Measurements from ENCODE around the gene TSPOAP1.

The TSPOAP1 gene

GRCh38 chr17:58313815-58314705 is 14.5 kb downstream of the TSPOAP1 start:
- H3K9me3 ChIP-seq (ENCODE audit: control insufficient read depth in 2 of 2, low read length in 2 of 2), result no peaks in the 10 kb centered on the region
- H3K36me3 ChIP-seq (ENCODE audit: control insufficient read depth in 2 of 2, insufficient read depth in 2 of 2, low read length in 2 of 2), result peaks cover 0 to 4% of the 10 kb centered on the region in 2 donors
- H3K27me3 ChIP-seq (ENCODE audit: control insufficient read depth in 1 of 2, insufficient read depth in 2 of 2, low read length in 2 of 2), result no peaks in the 10 kb centered on the region
- H3K4me3 ChIP-seq (ENCODE audit: low read length in 2 of 2), result no peak overlapping the region
- no peaks in the 10 kb centered on the region for H3K4me1 ChIP-seq (ENCODE audit: control insufficient read depth, insufficient read depth, low read length)
- no peak overlapping the region for H3K27ac ChIP-seq (ENCODE audit: low read length)
- no peak overlapping the region for H3K9ac ChIP-seq (ENCODE audit: low read length in 2 of 2)

DNA sequence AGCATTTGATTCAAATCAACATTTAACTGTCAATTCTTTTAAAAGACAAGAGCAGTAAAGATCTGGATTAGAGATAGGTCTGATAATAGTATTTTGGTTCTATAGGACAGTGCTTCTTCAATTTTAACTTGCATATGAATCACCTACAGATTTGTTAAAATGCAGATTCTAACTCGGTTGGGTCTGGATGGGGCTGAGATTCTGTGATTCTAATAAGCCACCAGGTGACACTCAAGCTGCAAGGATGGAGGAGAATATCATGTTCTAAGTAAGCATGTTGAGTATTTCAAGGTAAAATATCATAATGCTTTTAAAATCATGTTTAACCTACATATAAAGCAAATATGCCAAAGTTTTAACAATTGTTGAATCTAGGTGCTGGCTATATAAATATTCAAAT is 15.8 kb downstream of the TSPOAP1 start:
- H3K36me3 ChIP-seq (ENCODE audit: control insufficient read depth in 2 of 2, insufficient read depth in 2 of 2, low read length in 2 of 2), result peaks cover 0 to 4% of the 10 kb centered on the region in 2 donors
- H3K27ac ChIP-seq (ENCODE audit: low read length), result no peak overlapping the region
- no peaks in the 10 kb centered on the region for H3K4me1 ChIP-seq (ENCODE audit: control insufficient read depth, insufficient read depth, low read length)
- H3K9ac ChIP-seq (ENCODE audit: low read length in 2 of 2), result no peak overlapping the region
- H3K27me3 ChIP-seq (ENCODE audit: control insufficient read depth in 1 of 2, insufficient read depth in 2 of 2, low read length in 2 of 2), result no peaks in the 10 kb centered on the region
- no peaks in the 10 kb centered on the region for H3K9me3 ChIP-seq (ENCODE audit: control insufficient read depth in 2 of 2, low read length in 2 of 2)
- H3K4me3 ChIP-seq (ENCODE audit: low read length in 2 of 2), result no peak overlapping the region

DNA sequence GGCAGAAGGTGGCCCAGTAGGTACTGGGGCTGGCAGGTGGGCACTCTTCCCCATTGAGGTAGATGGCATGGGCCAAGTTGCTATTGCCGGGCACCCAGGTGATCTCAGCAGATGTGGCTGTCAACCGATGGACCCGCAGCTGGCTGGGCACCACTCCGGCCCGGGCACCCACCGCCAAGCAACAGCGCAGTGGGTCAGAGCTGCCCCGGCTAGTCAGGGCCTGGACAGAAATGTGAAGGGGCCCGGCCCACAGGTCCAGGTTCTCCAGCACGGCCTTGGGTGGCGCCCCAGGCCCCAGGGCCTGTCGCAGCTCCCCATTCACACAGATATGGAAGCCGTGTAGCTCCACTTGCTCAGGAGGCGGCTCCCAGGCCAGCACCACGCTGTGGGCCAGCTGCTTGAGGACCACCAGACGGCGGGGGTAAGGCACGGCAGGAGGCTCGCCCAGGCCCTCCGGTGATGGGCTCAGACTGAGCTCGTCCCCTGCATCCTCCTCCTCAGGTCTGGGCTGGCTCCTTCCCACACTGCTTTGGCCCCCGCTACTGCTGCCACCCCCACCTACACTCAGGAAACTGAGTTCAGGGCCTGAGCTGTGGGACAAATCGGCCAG is 16.5 kb downstream of the TSPOAP1 start:
- Histone ChIP-seq H3K27me3 (ENCODE audit: control insufficient read depth in 1 of 2, insufficient read depth in 2 of 2, low read length in 2 of 2) (no peaks in the 10 kb centered on the region), H3K4me1 (ENCODE audit: control insufficient read depth, insufficient read depth, low read length) (no peaks in the 10 kb centered on the region), H3K4me3 (ENCODE audit: low read length in 2 of 2) (no peak overlapping the region), H3K9me3 (ENCODE audit: control insufficient read depth in 2 of 2, low read length in 2 of 2) (no peaks in the 10 kb centered on the region), H3K9ac (ENCODE audit: low read length in 2 of 2) (no peak overlapping the region), H3K27ac (ENCODE audit: low read length) (no peak overlapping the region), H3K36me3 (ENCODE audit: control insufficient read depth in 2 of 2, insufficient read depth in 2 of 2, low read length in 2 of 2) (peaks cover 0 to 10% of the 10 kb centered on the region in 2 donors)

DNA sequence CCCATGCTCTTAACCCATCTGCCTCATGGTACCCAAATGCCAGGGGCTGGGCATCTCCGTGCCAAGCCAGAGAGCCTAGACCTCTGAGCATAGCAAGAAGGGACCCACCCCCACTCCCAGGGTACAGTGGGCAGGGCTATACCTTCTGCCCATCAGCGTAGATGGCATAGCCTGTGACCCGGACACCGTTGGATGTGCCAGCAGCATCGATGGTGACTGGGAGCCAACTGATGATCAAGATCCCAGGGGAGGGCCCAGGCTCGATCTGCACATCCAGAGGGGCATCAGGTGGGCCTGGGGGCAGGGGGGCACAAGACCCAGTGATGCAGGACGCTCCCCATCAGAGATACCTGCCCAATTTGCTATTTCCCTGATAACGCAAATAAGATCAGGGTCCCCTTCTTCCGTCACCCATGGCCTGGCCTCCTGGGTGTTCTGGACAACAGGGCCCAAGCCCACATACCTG is 17.1 kb downstream of the TSPOAP1 start:
- Histone ChIP-seq H3K27ac (ENCODE audit: low read length) (no peak overlapping the region), H3K4me1 (ENCODE audit: control insufficient read depth, insufficient read depth, low read length) (no peaks in the 10 kb centered on the region), H3K9me3 (ENCODE audit: control insufficient read depth in 2 of 2, low read length in 2 of 2) (no peaks in the 10 kb centered on the region), H3K4me3 (ENCODE audit: low read length in 2 of 2) (no peak overlapping the region), H3K9ac (ENCODE audit: low read length in 2 of 2) (no peak overlapping the region), H3K27me3 (ENCODE audit: control insufficient read depth in 1 of 2, insufficient read depth in 2 of 2, low read length in 2 of 2) (no peaks in the 10 kb centered on the region), H3K36me3 (ENCODE audit: control insufficient read depth in 2 of 2, insufficient read depth in 2 of 2, low read length in 2 of 2) (peaks cover 0 to 10% of the 10 kb centered on the region in 2 donors)

DNA sequence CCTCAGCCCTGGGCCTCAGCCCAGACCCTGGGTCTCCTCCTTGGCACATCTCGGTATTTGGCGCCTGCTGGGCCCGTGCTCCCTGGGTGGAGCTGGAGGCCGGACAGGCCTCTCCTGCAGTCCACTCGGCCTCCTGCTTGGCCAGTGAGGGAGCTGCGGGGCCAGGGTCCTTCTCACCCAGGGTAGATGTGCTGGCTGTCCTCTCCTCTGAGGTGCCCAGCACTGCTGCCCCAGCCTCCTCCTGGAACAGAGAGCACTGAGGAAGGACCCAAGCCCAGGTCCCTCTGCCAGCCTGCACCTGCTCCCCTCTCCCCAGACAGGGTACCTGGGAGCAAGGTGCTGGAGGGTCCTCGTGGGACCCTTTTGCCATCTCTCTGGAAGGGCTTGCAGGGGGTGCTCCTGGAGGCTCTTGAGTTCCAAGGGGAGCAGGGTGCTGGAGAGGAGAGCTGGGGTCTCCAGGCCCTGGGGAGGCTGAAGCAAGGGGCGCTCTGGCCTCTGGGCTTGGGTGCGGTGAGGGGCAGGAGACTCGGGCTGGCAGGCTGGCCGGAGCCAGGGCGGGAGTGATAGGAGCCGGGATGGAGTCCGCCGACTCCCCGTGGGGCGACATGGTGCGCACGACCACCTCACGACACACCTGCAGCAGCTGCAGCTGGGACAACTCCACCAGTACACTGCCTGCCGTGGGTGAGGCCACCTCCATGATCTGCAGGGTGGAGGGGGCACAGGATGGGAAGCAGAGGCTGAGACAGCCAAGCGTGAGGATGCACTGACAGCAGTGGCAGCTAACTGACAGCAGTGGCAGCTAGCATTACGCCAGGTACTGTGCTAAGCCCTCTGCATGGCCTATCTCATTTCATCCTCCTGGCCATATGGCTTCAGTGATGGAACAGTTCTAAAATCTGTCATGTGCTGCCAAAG is 17.8 kb downstream of the TSPOAP1 start:
- H3K4me3 ChIP-seq (ENCODE audit: low read length in 2 of 2), result no peak overlapping the region
- H3K4me1 ChIP-seq (ENCODE audit: control insufficient read depth, insufficient read depth, low read length), result no peaks in the 10 kb centered on the region
- H3K9ac ChIP-seq (ENCODE audit: low read length in 2 of 2), result no peak overlapping the region
- H3K27me3 ChIP-seq (ENCODE audit: control insufficient read depth in 1 of 2, insufficient read depth in 2 of 2, low read length in 2 of 2), result no peaks in the 10 kb centered on the region
- peaks cover 0 to 10% of the 10 kb centered on the region in 2 donors for H3K36me3 ChIP-seq (ENCODE audit: control insufficient read depth in 2 of 2, insufficient read depth in 2 of 2, low read length in 2 of 2)
- no peaks in the 10 kb centered on the region for H3K9me3 ChIP-seq (ENCODE audit: control insufficient read depth in 2 of 2, low read length in 2 of 2)
- H3K27ac ChIP-seq (ENCODE audit: low read length), result no peak overlapping the region

- H3K4me1 ChIP-seq (ENCODE audit: control insufficient read depth, insufficient read depth, low read length), result no peaks in the 10 kb centered on the region
- no peak overlapping the region for H3K27ac ChIP-seq (ENCODE audit: low read length)
- no peaks in the 10 kb centered on the region for H3K9me3 ChIP-seq (ENCODE audit: control insufficient read depth in 2 of 2, low read length in 2 of 2)
- H3K36me3 ChIP-seq (ENCODE audit: control insufficient read depth in 2 of 2, insufficient read depth in 2 of 2, low read length in 2 of 2), result peaks cover 0 to 7% of the 10 kb centered on the region in 2 donors
- no peak overlapping the region for H3K9ac ChIP-seq (ENCODE audit: low read length in 2 of 2)
- no peaks in the 10 kb centered on the region for H3K27me3 ChIP-seq (ENCODE audit: control insufficient read depth in 1 of 2, insufficient read depth in 2 of 2, low read length in 2 of 2)
- no peak overlapping the region for H3K4me3 ChIP-seq (ENCODE audit: low read length in 2 of 2)
Measured at GRCh38 chr17:58309918-58310259, 18.7 kb downstream of the TSPOAP1 start.

GRCh38 chr17:58308985-58309917 is 19.3 kb downstream of the TSPOAP1 start:
- H3K4me3 ChIP-seq (ENCODE audit: low read length in 2 of 2), result no peak overlapping the region
- H3K9ac ChIP-seq (ENCODE audit: low read length in 2 of 2), result no peak overlapping the region
- H3K4me1 ChIP-seq (ENCODE audit: control insufficient read depth, insufficient read depth, low read length), result no peaks in the 10 kb centered on the region
- H3K36me3 ChIP-seq (ENCODE audit: control insufficient read depth in 2 of 2, insufficient read depth in 2 of 2, low read length in 2 of 2), result peaks cover 0 to 6% of the 10 kb centered on the region in 2 donors
- H3K27ac ChIP-seq (ENCODE audit: low read length), result no peak overlapping the region
- H3K9me3 ChIP-seq (ENCODE audit: control insufficient read depth in 2 of 2, low read length in 2 of 2), result no peaks in the 10 kb centered on the region
- no peaks in the 10 kb centered on the region for H3K27me3 ChIP-seq (ENCODE audit: control insufficient read depth in 1 of 2, insufficient read depth in 2 of 2, low read length in 2 of 2)

DNA sequence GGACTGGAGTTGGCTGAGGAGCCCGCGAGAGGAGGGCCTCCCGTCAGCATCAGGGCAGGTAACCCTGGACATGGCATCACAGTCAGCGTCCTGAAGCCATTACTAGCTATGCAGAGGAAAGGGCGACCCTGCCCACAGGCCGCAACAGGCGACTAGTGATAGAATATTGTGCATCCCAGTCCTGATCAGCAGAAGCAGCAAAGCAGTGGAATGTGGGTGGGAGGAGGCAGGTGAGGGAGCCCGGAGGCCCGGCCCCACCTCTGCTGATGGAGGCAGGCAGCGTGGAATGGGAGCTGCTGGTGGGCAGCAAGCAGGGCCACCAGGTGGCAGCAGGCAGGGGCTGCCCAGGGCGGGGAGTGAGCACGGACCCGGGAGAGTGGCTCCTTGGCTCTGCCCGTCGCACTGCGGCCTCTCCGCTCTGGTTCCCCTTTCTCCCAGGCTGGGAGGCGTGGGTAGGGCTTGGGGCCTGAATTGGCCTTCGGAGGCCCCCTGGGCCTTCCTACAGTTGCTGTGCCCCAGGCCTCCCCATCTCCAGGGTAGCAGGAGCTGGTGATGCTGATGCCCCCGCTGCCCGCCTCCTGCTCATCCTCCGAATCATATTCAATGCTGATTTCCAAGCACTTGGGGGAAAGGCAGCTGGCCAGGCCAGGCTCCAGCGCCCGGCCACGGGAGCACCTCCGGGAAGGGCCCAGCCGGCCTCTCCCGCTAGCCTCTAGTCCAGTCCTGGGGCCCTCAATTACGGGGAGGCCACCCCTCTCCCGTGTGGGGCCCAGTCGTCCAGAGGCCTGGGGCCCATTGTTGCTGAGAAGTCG is 20.2 kb downstream of the TSPOAP1 start:
- no peaks in the 10 kb centered on the region for H3K27me3 ChIP-seq (ENCODE audit: control insufficient read depth in 1 of 2, insufficient read depth in 2 of 2, low read length in 2 of 2)
- H3K4me1 ChIP-seq (ENCODE audit: control insufficient read depth, insufficient read depth, low read length), result no peaks in the 10 kb centered on the region
- no peak overlapping the region for H3K27ac ChIP-seq (ENCODE audit: low read length)
- peaks cover 0 to 6% of the 10 kb centered on the region in 2 donors for H3K36me3 ChIP-seq (ENCODE audit: control insufficient read depth in 2 of 2, insufficient read depth in 2 of 2, low read length in 2 of 2)
- no peak overlapping the region for H3K9ac ChIP-seq (ENCODE audit: low read length in 2 of 2)
- no peak overlapping the region for H3K4me3 ChIP-seq (ENCODE audit: low read length in 2 of 2)
- no peaks in the 10 kb centered on the region for H3K9me3 ChIP-seq (ENCODE audit: control insufficient read depth in 2 of 2, low read length in 2 of 2)

DNA sequence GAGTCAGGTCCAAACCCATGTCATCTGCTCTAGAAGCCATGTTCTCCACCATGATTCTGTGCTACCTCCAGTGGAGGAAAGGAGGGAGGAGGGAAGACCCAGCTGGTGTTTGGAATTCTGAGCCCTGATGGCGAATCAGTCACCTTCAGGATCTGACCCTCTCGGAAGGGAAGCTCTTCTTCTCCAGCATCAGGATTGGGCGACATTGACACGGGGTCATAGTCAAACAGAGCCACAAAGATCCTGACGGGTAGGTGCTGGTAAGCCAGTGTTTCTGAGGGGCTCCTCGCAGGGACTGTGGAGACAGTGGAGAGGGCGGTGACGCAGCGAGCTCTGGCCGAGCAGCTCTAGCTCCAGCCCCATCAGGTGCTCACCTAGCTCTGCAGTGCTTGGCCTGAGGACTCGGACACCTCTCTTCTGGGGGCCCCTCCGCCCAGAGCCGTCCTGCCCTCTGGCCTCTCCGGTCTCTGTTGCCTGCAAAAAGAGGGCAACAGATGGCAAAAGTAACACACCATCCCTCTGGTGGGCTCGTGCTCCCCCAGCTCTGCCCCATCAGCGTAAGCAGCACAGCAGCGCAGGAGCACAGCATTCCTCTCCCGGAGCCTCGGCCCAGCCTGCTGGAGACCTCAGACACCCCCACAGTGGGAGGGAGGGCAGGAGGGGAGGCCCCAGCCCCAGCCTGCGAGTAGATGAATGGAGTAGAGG is 21.0 kb downstream of the TSPOAP1 start:
- Histone ChIP-seq H3K27ac (ENCODE audit: low read length) (no peak overlapping the region), H3K9me3 (ENCODE audit: control insufficient read depth in 2 of 2, low read length in 2 of 2) (no peaks in the 10 kb centered on the region), H3K36me3 (ENCODE audit: control insufficient read depth in 2 of 2, insufficient read depth in 2 of 2, low read length in 2 of 2) (peaks cover 0 to 6% of the 10 kb centered on the region in 2 donors), H3K9ac (ENCODE audit: low read length in 2 of 2) (no peak overlapping the region), H3K4me1 (ENCODE audit: control insufficient read depth, insufficient read depth, low read length) (no peaks in the 10 kb centered on the region), H3K4me3 (ENCODE audit: low read length in 2 of 2) (no peak overlapping the region), H3K27me3 (ENCODE audit: control insufficient read depth in 1 of 2, insufficient read depth in 2 of 2, low read length in 2 of 2) (no peaks in the 10 kb centered on the region)

All from stomach smooth muscle (tissue), 2 donors.